H1 (cell line): ENCODE measurements around the gene AP1S1. TPM values are rescaled to one million over a fixed set of nuclear protein-coding genes. Genes with fewer than 3 reads are reported as not detected.

ENCODE experiments used
- CTCF ChIA-PET: fragments of 300-600 bp; sonication (Branson Sonifier 250); formaldehyde crosslinking; loops from one replicate; lab custom pipeline; 2021; ENCODE audit not compliant: partially characterized antibody; lab: Charles Lee
- POLR2A ChIA-PET: fragments of 300-600 bp; sonication (Branson Sonifier 250); formaldehyde crosslinking; loops from one replicate; lab custom pipeline; 2021; ENCODE audit warnings: inconsistent platforms; ENCODE audit not compliant: partially characterized antibody; lab: Charles Lee
- DNase-seq, 2 experiments: peaks; one replicate each; pipeline versions ENCODE4 v3.0.0 to v3.0.0-alpha.2; 2010 to 2022; ENCODE audit warnings: low spot score in 2 of 2, low read depth in 1 of 2, mixed read lengths in 1 of 2
- FAIRE-seq: peaks from 2 replicates; lab custom pipeline; 2011; peaks lifted over from hg19 to GRCh38; lab: Jason Lieb, UNC
- H2AFZ ChIP-seq: 2 replicates; pipeline ENCODE4 v1.8.1; 2012; ENCODE audit warnings: low read length, inconsistent platforms
- H2AK5ac ChIP-seq: 2 replicates; pipeline ENCODE4 v1.6.1; 2013; ENCODE audit warnings: low read depth, low read length
- H2BK120ac ChIP-seq: replicated peaks from 2 replicates; pipeline ENCODE3; 2013; ENCODE audit warnings: low read depth, low read length, inconsistent platforms
- H2BK12ac ChIP-seq: 2 replicates; pipeline ENCODE4 v1.6.1; 2013; ENCODE audit warnings: low read depth, low read length
- H2BK15ac ChIP-seq: 2 replicates; pipeline ENCODE4 v1.6.1; 2013; ENCODE audit warnings: low read length
- H2BK20ac ChIP-seq: 2 replicates; pipeline ENCODE4 v1.6.1; 2013; ENCODE audit warnings: low read length
- H2BK5ac ChIP-seq: 2 replicates; pipeline ENCODE4 v1.6.1; 2013; ENCODE audit warnings: low read depth, low read length
- H3K14ac ChIP-seq: 2 replicates; pipeline ENCODE4 v1.6.1; 2013; ENCODE audit warnings: inconsistent platforms; ENCODE audit not compliant: insufficient read length
- H3K18ac ChIP-seq: 2 replicates; pipeline ENCODE4 v1.6.1; 2013; ENCODE audit warnings: low read length; ENCODE audit errors: extremely low read depth
- H3K23ac ChIP-seq: 2 replicates; pipeline ENCODE4 v1.6.1; 2013; ENCODE audit warnings: inconsistent platforms; ENCODE audit not compliant: insufficient read length
- H3K23me2 ChIP-seq: 2 replicates; pipeline ENCODE4 v1.6.1; 2013; ENCODE audit warnings: low read depth, low read length
- H3K27ac ChIP-seq: 2 replicates; pipeline ENCODE4 v1.6.1; 2011; ENCODE audit warnings: low read depth, low read length, inconsistent platforms
- H3K27me3 ChIP-seq, 4 experiments: replicated peaks in 1 of 4; 1 replicate in 1 of 4; 2 replicates in 3 of 4; pipeline versions ENCODE4 v1.6.1 to v1.8.1; 2011 to 2013; ENCODE audit warnings: low read length in 3 of 4, mild to moderate bottlenecking in 3 of 4, inconsistent platforms in 2 of 4, mixed read lengths in 2 of 4, moderate library complexity in 1 of 4; ENCODE audit not compliant: control insufficient read depth in 3 of 4, insufficient read depth in 3 of 4; ENCODE audit errors: extremely low read depth in 1 of 4
- H3K36me3 ChIP-seq, 4 experiments: 2 replicates each; pipeline versions ENCODE4 v1.6.1 to v1.8.1; 2011 to 2013; ENCODE audit warnings: mild to moderate bottlenecking in 4 of 4, low read length in 3 of 4, moderate library complexity in 2 of 4, control low read depth in 1 of 4, inconsistent platforms in 1 of 4; ENCODE audit not compliant: insufficient read depth in 4 of 4, control insufficient read depth in 2 of 4
- H3K4ac ChIP-seq: replicated peaks from 2 replicates; pipeline ENCODE3; 2013; ENCODE audit warnings: low read length, low read depth, mixed read lengths, inconsistent platforms; ENCODE audit not compliant: insufficient read length
- H3K4me1 ChIP-seq, 4 experiments: replicated peaks in 1 of 4; 1 replicate in 1 of 4; 2 replicates in 3 of 4; pipeline versions ENCODE4 v1.6.1 to v1.8.1; 2011 to 2013; ENCODE audit warnings: low read length in 3 of 4, inconsistent platforms in 2 of 4, mixed read lengths in 1 of 4; ENCODE audit not compliant: insufficient read depth in 4 of 4, control insufficient read depth in 3 of 4
- H3K4me2 ChIP-seq, 2 experiments: 2 replicates each; pipeline versions ENCODE4 v1.6.1 to v1.8.1; 2011 to 2013; ENCODE audit warnings: low read depth in 2 of 2, low read length in 2 of 2, control low read depth in 1 of 2, inconsistent platforms in 1 of 2, mild to moderate bottlenecking in 1 of 2; ENCODE audit not compliant: insufficient read depth in 1 of 2
- H3K4me3 ChIP-seq, 4 experiments: fragments of 200-600, 300-600 bp in 1 of 4; sonication (generic), shearing (Covaris generic), sonication (Bioruptor Twin) in 1 of 4; 2 replicates each; pipeline versions ENCODE4 v1.5.1 to v1.8.1; 2011 to 2016; ENCODE audit warnings: low read length in 4 of 4, low read depth in 3 of 4, control low read depth in 2 of 4, inconsistent platforms in 2 of 4, mild to moderate bottlenecking in 2 of 4, mixed read lengths in 1 of 4, moderate library complexity in 1 of 4; ENCODE audit not compliant: insufficient read depth in 2 of 4; ENCODE audit errors: extremely low read depth in 1 of 4
- H3K56ac ChIP-seq: replicated peaks from 2 replicates; pipeline ENCODE3; 2013; ENCODE audit warnings: low read depth, mild to moderate bottlenecking, mixed read lengths, low read length, inconsistent platforms; ENCODE audit not compliant: insufficient read length
- H3K79me1 ChIP-seq: 2 replicates; pipeline ENCODE4 v1.6.1; 2013; ENCODE audit warnings: low read depth, low read length, control low read depth
- H3K79me2 ChIP-seq, 2 experiments: 2 replicates each; pipeline versions ENCODE4 v1.6.1 to v1.8.1; 2012 to 2013; ENCODE audit warnings: low read length in 2 of 2, mild to moderate bottlenecking in 2 of 2, inconsistent platforms in 1 of 2; ENCODE audit not compliant: insufficient read depth in 2 of 2, control insufficient read depth in 1 of 2
- H3K9ac ChIP-seq, 4 experiments: replicated peaks in 1 of 4; 1 replicate in 1 of 4; 2 replicates in 3 of 4; pipeline versions ENCODE4 v1.6.1 to v1.8.1; 2011 to 2013; ENCODE audit warnings: low read depth in 3 of 4, low read length in 3 of 4, control low read depth in 2 of 4, mild to moderate bottlenecking in 2 of 4, moderate library complexity in 2 of 4, inconsistent platforms in 1 of 4; ENCODE audit errors: extremely low read depth in 1 of 4
- H3K9me3 ChIP-seq, 2 experiments: 2 replicates each; pipeline versions ENCODE4 v1.6.1 to v1.8.1; 2012 to 2013; ENCODE audit warnings: mild to moderate bottlenecking in 2 of 2, moderate library complexity in 2 of 2, control low read depth in 1 of 2, inconsistent platforms in 1 of 2, low read depth in 1 of 2, low read length in 1 of 2, mixed read lengths in 1 of 2; ENCODE audit not compliant: insufficient read depth in 2 of 2
- H4K20me1 ChIP-seq, 2 experiments: replicated peaks in 1 of 2; 2 replicates each; pipeline versions ENCODE3 to v1.8.1; 2011 to 2013; ENCODE audit warnings: inconsistent platforms in 2 of 2, low read length in 2 of 2, mild to moderate bottlenecking in 1 of 2; ENCODE audit not compliant: insufficient read depth in 2 of 2, control insufficient read depth in 1 of 2
- H4K5ac ChIP-seq: 2 replicates; pipeline ENCODE4 v1.6.1; 2013; ENCODE audit warnings: low read length, low read depth, mixed read lengths, inconsistent platforms; ENCODE audit not compliant: insufficient read length
- H4K8ac ChIP-seq: 2 replicates; pipeline ENCODE4 v1.8.0; 2013; ENCODE audit warnings: mild to moderate bottlenecking, moderate library complexity, low read length, inconsistent platforms; ENCODE audit not compliant: insufficient read depth; ENCODE audit errors: extremely low read depth
- H4K91ac ChIP-seq: replicated peaks from 2 replicates; pipeline ENCODE3; 2013; ENCODE audit warnings: low read length, mixed read lengths, inconsistent platforms; ENCODE audit not compliant: insufficient read length
- CTBP2 ChIP-seq: IDR thresholded peaks from 2 replicates; pipeline ENCODE4 v1.7.0; 2011; ENCODE audit warnings: borderline replicate concordance, mild to moderate bottlenecking, moderate library complexity, mixed read lengths, low read length; ENCODE audit not compliant: insufficient read depth, insufficient read length
- FOSL1 ChIP-seq: IDR thresholded peaks from 2 replicates; pipeline ENCODE4 v1.6.1; 2011; ENCODE audit warnings: mild to moderate bottlenecking, low read depth, low read length, moderate library complexity; ENCODE audit not compliant: insufficient read depth
- JUND ChIP-seq: IDR thresholded peaks from 2 replicates; pipeline ENCODE4 v1.6.1; 2011; ENCODE audit warnings: mild to moderate bottlenecking, improper control_type of control experiment, low read length
- KDM1A ChIP-seq: fragments of 200-600, 300-600 bp; sonication (generic); IDR thresholded peaks from 2 replicates; pipeline ENCODE4 v1.7.1; 2016; ENCODE audit warnings: mild to moderate bottlenecking, low read length, borderline replicate concordance
- SRF ChIP-seq: IDR thresholded peaks from 2 replicates; pipeline ENCODE4 v1.6.1; 2011; ENCODE audit warnings: mild to moderate bottlenecking, low read depth, low read length, moderate library complexity
- TAF1 ChIP-seq: IDR thresholded peaks from 2 replicates; pipeline ENCODE4 v1.6.1; 2011; ENCODE audit warnings: mild to moderate bottlenecking, low read depth, low read length
- TCF12 ChIP-seq: IDR thresholded peaks from 2 replicates; pipeline ENCODE4 v1.6.1; 2011; ENCODE audit warnings: low read depth, mild to moderate bottlenecking, low read length
- WGBS, 2 experiments: shearing (Covaris generic) in 1 of 2; methylation state at CpG; one replicate each; pipeline versions ENCODE4 v1.1.6 to v1.1.7; 2013 to 2015; ENCODE audit warnings: low lambda C conversion rate in 2 of 2, mixed read lengths in 2 of 2, inconsistent platforms in 1 of 2, low coverage in 1 of 2, missing lambda C conversion rate in 1 of 2; ENCODE audit not compliant: insufficient replicate concordance in 2 of 2, insufficient coverage in 1 of 2, insufficient read length in 1 of 2; ENCODE audit errors: extremely low coverage in 1 of 2, missing lambda C conversion rate in 1 of 2; 5-methylcytosine and 5-hydroxymethylcytosine counted together
- polyA plus RNA-seq, 7 experiments: library from polyadenylated mRNA; depleted of rRNA in 3 of 7; stranded (reverse) in 5 of 7; unstranded in 2 of 7; fragments of >200 nt in 5 of 7; fragments of 200-250 nt in 2 of 7; gene quantifications; 1 replicate in 5 of 7; 2 replicates in 1 of 7; 4 replicates in 1 of 7; pipeline versions ENCODE4 v1.2.1 to v1.2.3, GENCODE V29; 2011 to 2013; ENCODE audit warnings: missing spikeins in 2 of 7, mixed read lengths in 2 of 7
- total RNA-seq: library from RNA; stranded (reverse); fragmentation: NEBNext Ultra II Directional; extraction: Animal tissue kit (Norgen Biotek cat#: 25700); gene quantifications from 2 replicates; pipeline ENCODE4 v1.2.1, GENCODE V29; 2021

AP1S1 gene
- total and polyA plus RNA-seq, 2 of the 8 experiments (the other 6 are each of a cell fraction or from before 2014, with no cell fraction given), result 56.1 to 59.3 TPM

GRCh38 chr7:101112233-101112632 lies 42.0 kb upstream of the AP1S1 start:
- H3K27ac ChIP-seq, result no peak overlapping the region
- H3K23me2 ChIP-seq, result no peaks in the 10 kb centered on the region
- H2BK12ac ChIP-seq, result no peak overlapping the region
- no peak overlapping the region for H2AFZ ChIP-seq
- H3K4me1 ChIP-seq, result peaks cover 0 to 10% (median 0%) of the 10 kb centered on the region in 4 experiments; a peak in 2 of 7 replicates
- H3K56ac ChIP-seq, result no peak overlapping the region
- no peaks in the 10 kb centered on the region for H3K79me2 ChIP-seq
- no peaks in the 10 kb centered on the region for H3K27me3 ChIP-seq
- no peak overlapping the region for H4K91ac ChIP-seq
- no peaks in the 10 kb centered on the region for H3K9me3 ChIP-seq
- no peak overlapping the region for H2BK5ac ChIP-seq
- no peak for FAIRE-seq
- no peak overlapping the region for H2BK20ac ChIP-seq
- CTCF ChIA-PET, result interaction anchor here (0.7 to 1.9 kb wide), 7 partner anchors 15 to 80 kb away, joined by 3 to 5 read pairs (median 3); partner anchors contain the start of gene SERPINE1
- H3K4me2 ChIP-seq, result no peak overlapping the region
- 91% methylated on average over 10 of the region's 11 CpGs; no CpG with 5 or more reads in 1 of the 2 experiments for WGBS, 2 experiments
- H3K4ac ChIP-seq, result no peak overlapping the region
- no peak overlapping the region for H3K9ac ChIP-seq
- H4K20me1 ChIP-seq, result no peaks in the 10 kb centered on the region
- H2BK15ac ChIP-seq, result no peak overlapping the region
- no peak overlapping the region for H3K18ac ChIP-seq
- no peak overlapping the region for H3K4me3 ChIP-seq
- no peak overlapping the region for H4K5ac ChIP-seq
- no peak for TF ChIP-seq SRF
- TF ChIP-seq TAF1, result no peak
- no peak for TF ChIP-seq FOSL1
- TF ChIP-seq KDM1A, result no peak
- no peak for TF ChIP-seq JUND
- no peak for TF ChIP-seq CTBP2
- TF ChIP-seq TCF12, result no peak
- H2BK120ac ChIP-seq, result no peak overlapping the region
- H3K36me3 ChIP-seq, result no peaks in the 10 kb centered on the region
- POLR2A ChIA-PET, result interaction anchor here (0.6 to 2.0 kb wide), 2 partner anchors 13 to 15 kb away, joined by 4 to 6 read pairs; partner anchors contain the start of gene SERPINE1
- no peaks in the 10 kb centered on the region for H3K79me1 ChIP-seq
- H2AK5ac ChIP-seq, result no peak overlapping the region; the same call in 1 of the 2 replicates
- H3K14ac ChIP-seq, result no peak overlapping the region
- no peak for DNase-seq
- H4K8ac ChIP-seq, result no peak overlapping the region
- H3K23ac ChIP-seq, result no peak overlapping the region
